Measurements from ENCODE around the gene EGFLAM.

- no peak for TF ChIP-seq CHD1 (IDR thresholded peaks at IDR 0.05; ENCODE audit: low read depth, low read length)
- no peak for TF ChIP-seq EZH2 (IDR thresholded peaks at IDR 0.05; ENCODE audit: borderline replicate concordance, control insufficient read depth, low read depth, low read length)
- TF ChIP-seq USF1 (IDR thresholded peaks at IDR 0.05; ENCODE audit: borderline replicate concordance, extremely low read length, insufficient read depth, low read depth, low read length): no peak
- TF ChIP-seq CREB1 (IDR thresholded peaks at IDR 0.05; ENCODE audit: low read depth): no peak
- TF ChIP-seq CTCF (IDR thresholded peaks at IDR 0.05 in 2 of 3, conservative IDR thresholded peaks at IDR 0.05 in 1 of 3; ENCODE audit: control insufficient read depth in 2 of 3, extremely low read depth in 1 of 3, insufficient read depth in 1 of 3, low read depth in 3 of 3, low read length in 3 of 3): no peak
Measured at GRCh38 chr5:38329132-38329715, 70.9 kb downstream of the EGFLAM start.

Data from GM12878 (cell line).